ENCODE measurements around the gene ZSCAN4.

The ZSCAN4 gene

DNA sequence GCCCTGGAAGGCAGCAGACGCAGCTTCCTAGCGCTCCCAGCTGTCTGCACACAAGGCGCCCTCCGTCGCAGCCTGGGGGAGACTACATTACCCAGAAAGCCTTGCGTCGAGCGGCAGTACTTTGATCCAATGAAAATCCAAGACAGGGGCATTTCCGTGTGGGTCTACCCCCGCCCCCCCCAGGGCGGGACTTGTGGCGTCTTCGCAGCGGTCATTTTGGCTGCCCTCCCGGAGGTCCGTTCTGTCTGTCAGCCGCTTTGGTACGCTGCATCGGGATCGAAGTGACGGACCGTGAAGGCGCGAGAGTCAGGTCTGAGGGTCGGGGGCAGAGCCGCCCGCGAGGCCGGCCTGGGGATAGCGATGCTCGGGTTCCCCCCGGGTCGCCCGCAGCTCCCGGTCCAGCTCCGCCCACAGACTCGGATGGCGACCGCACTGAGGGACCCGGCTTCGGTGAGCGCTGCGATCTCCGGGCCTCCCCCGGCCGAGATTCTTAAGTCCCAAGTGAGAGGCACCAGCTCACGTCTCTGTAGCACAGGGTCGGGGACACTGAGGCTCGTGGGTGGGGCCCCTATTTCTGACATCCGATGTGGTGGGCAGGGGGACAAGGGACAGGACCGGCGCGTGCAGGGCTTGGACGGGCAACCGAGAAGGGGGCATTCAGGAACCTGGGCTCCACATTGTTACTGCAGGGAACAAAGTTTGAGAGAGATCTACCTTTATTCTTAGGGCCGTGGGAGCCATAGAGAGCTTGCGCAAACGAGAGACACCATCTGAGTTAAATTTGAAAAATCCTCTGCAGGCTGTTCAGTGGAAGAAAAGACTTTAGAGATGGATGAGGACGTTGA is 35.5 kb upstream of the ZSCAN4 start, which contains the start of gene ZNF211:
TSS of gene ZNF211 (plus strand) at position 182 of the 845 bp plus-strand sequence. CDS start at position 361, 179 bp downstream.
- H3K4me2 ChIP-seq (ENCODE audit: low read depth, low read length), result peak within 1 kb of the TSS; percentile 76
- H3K79me2 ChIP-seq (ENCODE audit: low read length), result no peaks in the 10 kb centered on the region
- H3K9me2 ChIP-seq (replicated peaks; ENCODE audit: insufficient read depth, low read length), result no peaks in the 10 kb centered on the region
- H4K20me1 ChIP-seq (ENCODE audit: insufficient read depth, low read length), result no peaks in the 10 kb centered on the region
- no peaks in the 10 kb centered on the region for H3F3A ChIP-seq (ENCODE audit: insufficient read depth, low read length)
- H3K27me3 ChIP-seq (replicated peaks; ENCODE audit: insufficient read depth, low read length), result no peaks in the 10 kb centered on the region
- H3K9ac ChIP-seq (ENCODE audit: low read length), result peak within 1 kb of the TSS; percentile 48; the same call in 1 of the 2 replicates
- H3K4me1 ChIP-seq (ENCODE audit: low read length), result no peaks in the 10 kb centered on the region
- H3K27ac ChIP-seq (ENCODE audit: low read length), result no peak within 1 kb of the TSS
- H3K4me3 ChIP-seq (ENCODE audit: low read length), result peak within 1 kb of the TSS; percentile 83
- TF ChIP-seq EZH2 (optimal IDR thresholded peaks at IDR 0.05; ENCODE audit: low read depth, low read length) (no peak), EZH2phosphoT487 (IDR thresholded peaks at IDR 0.05; ENCODE audit: low read length) (no peak)
- TF ChIP-seq, protein P1, sequence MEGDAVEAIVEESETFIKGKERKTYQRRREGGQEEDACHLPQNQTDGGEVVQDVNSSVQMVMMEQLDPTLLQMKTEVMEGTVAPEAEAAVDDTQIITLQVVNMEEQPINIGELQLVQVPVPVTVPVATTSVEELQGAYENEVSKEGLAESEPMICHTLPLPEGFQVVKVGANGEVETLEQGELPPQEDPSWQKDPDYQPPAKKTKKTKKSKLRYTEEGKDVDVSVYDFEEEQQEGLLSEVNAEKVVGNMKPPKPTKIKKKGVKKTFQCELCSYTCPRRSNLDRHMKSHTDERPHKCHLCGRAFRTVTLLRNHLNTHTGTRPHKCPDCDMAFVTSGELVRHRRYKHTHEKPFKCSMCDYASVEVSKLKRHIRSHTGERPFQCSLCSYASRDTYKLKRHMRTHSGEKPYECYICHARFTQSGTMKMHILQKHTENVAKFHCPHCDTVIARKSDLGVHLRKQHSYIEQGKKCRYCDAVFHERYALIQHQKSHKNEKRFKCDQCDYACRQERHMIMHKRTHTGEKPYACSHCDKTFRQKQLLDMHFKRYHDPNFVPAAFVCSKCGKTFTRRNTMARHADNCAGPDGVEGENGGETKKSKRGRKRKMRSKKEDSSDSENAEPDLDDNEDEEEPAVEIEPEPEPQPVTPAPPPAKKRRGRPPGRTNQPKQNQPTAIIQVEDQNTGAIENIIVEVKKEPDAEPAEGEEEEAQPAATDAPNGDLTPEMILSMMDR (IDR thresholded peaks at IDR 0.05; ENCODE audit: low read length), result no peak
- H2AFZ ChIP-seq (ENCODE audit: low read length), result peak within 1 kb of the TSS; percentile 94
- no peaks in the 10 kb centered on the region for H3K9me3 ChIP-seq (replicated peaks; ENCODE audit: insufficient read depth, low read length)
- DNase-seq, result peak; percentile 93
- H3K36me3 ChIP-seq (replicated peaks; ENCODE audit: insufficient read depth, low read length), result no peaks in the 10 kb centered on the region

DNA sequence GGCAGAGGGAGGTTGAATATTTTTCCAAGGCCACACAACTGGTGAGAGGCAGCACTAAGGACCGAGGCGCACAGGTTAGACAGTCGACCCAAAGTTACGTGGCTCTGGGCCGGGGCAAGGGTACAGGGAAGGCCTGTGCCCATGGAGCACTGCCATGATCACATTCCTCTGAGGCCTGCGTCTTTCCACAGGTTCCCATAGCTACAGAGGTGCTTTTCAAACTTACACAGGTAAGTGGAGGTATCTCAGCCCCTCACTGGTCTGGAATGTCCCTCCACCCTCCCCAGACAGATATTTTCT is 35.0 kb upstream of the ZSCAN4 start:
- H3K79me2 ChIP-seq (ENCODE audit: low read length), result no peaks in the 10 kb centered on the region
- H3K4me1 ChIP-seq (ENCODE audit: low read length), result no peaks in the 10 kb centered on the region
- no peaks in the 10 kb centered on the region for H3K36me3 ChIP-seq (replicated peaks; ENCODE audit: insufficient read depth, low read length)
- H3K9ac ChIP-seq (ENCODE audit: low read length), result no peak overlapping the region
- DNase-seq, result no peak
- no peaks in the 10 kb centered on the region for H4K20me1 ChIP-seq (ENCODE audit: insufficient read depth, low read length)
- peak overlapping the region; percentile 76 for H3K4me2 ChIP-seq (ENCODE audit: low read depth, low read length)
- TF ChIP-seq, protein P1 (IDR thresholded peaks at IDR 0.05; ENCODE audit: low read length), result no peak
- TF ChIP-seq EZH2 (optimal IDR thresholded peaks at IDR 0.05; ENCODE audit: low read depth, low read length) (no peak), EZH2phosphoT487 (IDR thresholded peaks at IDR 0.05; ENCODE audit: low read length) (no peak)
- no peaks in the 10 kb centered on the region for H3K9me2 ChIP-seq (replicated peaks; ENCODE audit: insufficient read depth, low read length)
- no peaks in the 10 kb centered on the region for H3K9me3 ChIP-seq (replicated peaks; ENCODE audit: insufficient read depth, low read length)
- peak overlapping the region; percentile 83; the same call in 1 of the 2 replicates for H3K4me3 ChIP-seq (ENCODE audit: low read length)
- no peak overlapping the region for H3K27ac ChIP-seq (ENCODE audit: low read length)
- no peaks in the 10 kb centered on the region for H3F3A ChIP-seq (ENCODE audit: insufficient read depth, low read length)
- peak overlapping the region; percentile 94; the same call in 1 of the 2 replicates for H2AFZ ChIP-seq (ENCODE audit: low read length)
- H3K27me3 ChIP-seq (replicated peaks; ENCODE audit: insufficient read depth, low read length), result no peaks in the 10 kb centered on the region

DNA sequence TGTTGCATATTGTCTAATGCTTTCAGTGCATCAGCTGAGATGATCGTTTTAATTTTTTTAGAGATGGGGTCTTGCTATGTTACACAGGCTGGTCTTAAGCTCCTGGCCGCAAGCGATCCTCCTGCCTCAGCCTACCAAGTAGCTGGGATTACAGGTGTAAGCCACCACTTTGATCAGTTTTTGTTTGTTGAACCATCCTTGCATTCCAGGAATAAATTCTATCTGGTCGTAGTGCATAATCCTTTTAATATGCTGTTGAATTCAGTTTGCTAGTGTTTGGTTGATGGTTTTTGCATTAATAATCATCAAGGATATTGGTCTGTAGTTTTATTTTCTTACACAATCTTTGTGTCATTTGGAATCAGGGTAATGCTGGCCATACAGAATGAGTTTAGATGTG is 31.4 kb upstream of the ZSCAN4 start:
- TF ChIP-seq EZH2 (optimal IDR thresholded peaks at IDR 0.05; ENCODE audit: low read depth, low read length) (no peak), EZH2phosphoT487 (IDR thresholded peaks at IDR 0.05; ENCODE audit: low read length) (no peak)
- TF ChIP-seq, protein P1 (IDR thresholded peaks at IDR 0.05; ENCODE audit: low read length), result no peak
- Histone ChIP-seq H3K27ac (ENCODE audit: low read length) (no peak overlapping the region), H4K20me1 (ENCODE audit: insufficient read depth, low read length) (no peaks in the 10 kb centered on the region), H3F3A (ENCODE audit: insufficient read depth, low read length) (no peaks in the 10 kb centered on the region), H3K79me2 (ENCODE audit: low read length) (no peaks in the 10 kb centered on the region), H3K4me3 (ENCODE audit: low read length) (no peak overlapping the region), H2AFZ (ENCODE audit: low read length) (no peak overlapping the region), H3K9me3 (replicated peaks; ENCODE audit: insufficient read depth, low read length) (no peaks in the 10 kb centered on the region), H3K36me3 (replicated peaks; ENCODE audit: insufficient read depth, low read length) (peaks cover 4% of the 10 kb centered on the region; the same call in 1 of the 2 replicates), H3K4me1 (ENCODE audit: low read length) (no peaks in the 10 kb centered on the region), H3K9ac (ENCODE audit: low read length) (no peak overlapping the region), H3K9me2 (replicated peaks; ENCODE audit: insufficient read depth, low read length) (no peaks in the 10 kb centered on the region), H3K27me3 (replicated peaks; ENCODE audit: insufficient read depth, low read length) (no peaks in the 10 kb centered on the region), H3K4me2 (ENCODE audit: low read depth, low read length) (no peak overlapping the region)
- no peak for DNase-seq

Measured in MM.1S (cell line).